HG02623 (cell line): ENCODE results near the gene TBC1D8.

ENCODE experiments used
- ATAC-seq: cut with Tn5 transposase; IDR thresholded peaks from one replicate; pipeline ENCODE4 v1.9.1; 2021; ENCODE audit warnings: moderate library complexity; ENCODE audit not compliant: unreplicated experiment

Gene TBC1D8

DNA sequence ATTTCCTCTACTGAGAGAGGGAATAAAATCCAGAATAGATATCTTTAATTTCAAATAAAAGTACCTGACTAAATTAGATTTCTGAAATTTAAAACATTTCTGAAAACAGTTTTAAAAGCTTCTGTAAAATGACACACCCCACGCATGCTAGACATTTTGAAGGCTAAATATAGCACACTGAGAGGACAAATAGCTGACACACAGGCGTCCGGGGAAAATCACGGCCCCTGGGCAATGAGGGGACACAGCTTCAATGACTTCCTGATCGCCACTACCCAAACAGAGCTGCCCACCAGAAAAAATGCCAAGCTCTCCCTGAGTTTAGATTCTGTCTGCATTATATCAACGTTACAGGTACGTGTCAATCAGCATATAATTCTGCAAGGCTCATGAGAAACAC is 10.9 kb downstream of the TBC1D8 start:
- ATAC-seq = no peak

- no peak for ATAC-seq
Measured at GRCh38 chr2:101139495-101139894, 11.7 kb downstream of the TBC1D8 start.

DNA sequence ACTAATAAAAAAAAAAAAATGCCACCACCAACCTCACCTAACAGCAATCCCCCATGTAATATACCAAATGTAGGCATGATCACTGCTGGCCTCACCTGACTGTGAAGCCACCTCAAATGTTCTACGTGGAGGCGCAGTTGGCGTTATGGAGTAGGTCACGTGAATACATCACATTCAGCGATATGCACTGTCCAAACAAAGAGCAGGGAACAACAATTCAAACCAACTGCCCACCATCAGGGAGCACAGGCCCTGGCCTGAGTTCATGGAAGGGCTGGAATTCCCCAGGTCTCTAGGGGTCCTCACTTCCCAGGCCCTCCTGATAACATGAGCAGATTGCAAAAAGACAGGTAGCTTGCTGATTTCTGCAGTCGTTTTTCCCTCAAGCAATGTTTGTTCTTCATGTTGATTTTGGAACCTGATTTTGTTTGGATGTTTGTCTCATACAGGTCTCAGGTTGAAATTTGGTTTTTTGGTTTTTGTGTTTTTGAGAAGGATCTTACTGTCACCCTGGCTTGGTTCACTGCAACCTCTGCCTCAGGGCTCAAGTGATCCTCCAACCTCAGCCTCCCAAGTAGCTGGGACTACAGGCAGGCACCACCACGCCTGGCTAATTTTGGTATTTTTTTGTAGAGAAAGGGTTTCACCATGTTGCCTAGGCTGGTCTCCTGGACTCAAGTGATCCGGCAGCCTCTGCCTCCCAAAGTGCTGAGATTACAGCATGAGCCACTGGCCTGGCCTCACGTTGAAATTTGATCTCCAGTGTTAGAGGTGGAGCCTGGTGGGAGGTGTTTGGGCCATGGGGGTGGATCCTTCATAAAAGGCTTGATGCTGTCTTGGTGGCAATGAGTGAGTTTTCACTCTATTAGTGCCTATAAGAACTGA is 15.5 kb downstream of the TBC1D8 start:
- no peak for ATAC-seq

DNA sequence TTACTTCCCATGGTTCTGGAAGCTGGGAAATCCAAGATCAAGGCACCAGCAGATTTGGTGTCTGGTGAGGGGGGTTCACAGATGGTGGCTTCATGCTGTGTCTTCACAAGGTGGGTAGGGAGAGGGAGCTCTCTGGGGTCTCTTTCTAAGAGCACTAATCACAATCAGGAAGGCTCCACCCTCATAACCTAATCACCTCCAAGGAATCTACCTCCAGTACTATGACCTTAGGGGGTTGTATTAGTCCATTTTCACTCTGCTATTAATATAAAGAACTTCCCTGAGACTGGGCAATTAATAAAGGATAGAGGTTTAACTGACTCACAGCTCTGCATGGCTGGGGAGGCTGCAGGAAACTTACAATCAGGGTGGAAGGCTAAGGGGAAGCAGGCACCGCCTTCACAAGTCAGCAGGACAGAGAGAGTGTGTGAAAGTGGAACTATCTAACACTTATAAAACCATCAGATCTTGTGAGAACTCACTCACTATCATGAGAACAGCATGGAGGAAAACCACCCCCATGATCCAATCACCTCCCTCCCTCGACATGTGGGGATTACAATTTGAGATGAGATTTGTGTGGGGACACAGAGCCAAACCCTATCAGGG is 17.6 kb downstream of the TBC1D8 start:
- ATAC-seq = no peak

GRCh38 chr2:101132202-101132601 is 19.0 kb downstream of the TBC1D8 start:
- ATAC-seq = no peak

DNA sequence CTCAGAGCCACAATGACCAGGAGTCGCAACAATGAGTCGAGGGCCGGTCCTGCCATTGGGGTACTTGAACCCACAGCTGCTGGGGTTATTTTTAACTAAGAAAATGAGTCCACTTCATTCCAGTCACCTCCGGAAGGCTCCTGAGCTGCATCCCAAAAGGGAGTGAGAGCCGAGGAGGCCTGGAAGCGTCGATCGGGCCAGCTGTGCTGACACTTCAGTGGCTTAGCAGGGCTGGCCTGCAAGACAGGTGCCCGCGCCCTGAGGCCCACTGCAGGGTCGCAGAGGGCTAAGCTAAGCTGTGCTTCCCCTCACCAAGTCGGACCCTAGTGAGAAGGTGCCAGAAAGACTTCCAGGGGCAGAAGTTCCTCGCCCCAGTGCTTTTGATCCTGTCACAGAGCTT is 21.1 kb downstream of the TBC1D8 start:
- no peak for ATAC-seq

- ATAC-seq = no peak
Measured at GRCh38 chr2:101127319-101128056, 23.7 kb downstream of the TBC1D8 start.

DNA sequence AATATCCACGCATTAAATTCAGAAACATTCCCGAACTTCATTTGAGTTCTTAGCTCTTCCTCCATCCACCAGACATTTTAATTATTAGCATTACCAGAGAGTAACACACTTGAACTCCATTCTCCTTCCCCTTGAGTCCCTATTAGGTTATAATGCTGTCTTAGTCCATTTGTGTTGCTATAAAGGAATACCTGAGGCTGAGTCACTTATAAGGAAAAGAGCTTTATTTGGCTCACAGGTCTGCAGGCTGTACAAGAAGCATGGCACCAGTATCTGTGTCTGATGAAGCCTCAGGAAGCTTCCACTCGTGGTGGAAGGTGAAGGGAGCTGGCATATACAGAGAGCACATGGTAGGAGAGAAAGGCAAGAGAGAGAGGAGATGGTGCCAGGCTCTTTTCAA is 25.4 kb downstream of the TBC1D8 start:
- ATAC-seq = no peak

DNA sequence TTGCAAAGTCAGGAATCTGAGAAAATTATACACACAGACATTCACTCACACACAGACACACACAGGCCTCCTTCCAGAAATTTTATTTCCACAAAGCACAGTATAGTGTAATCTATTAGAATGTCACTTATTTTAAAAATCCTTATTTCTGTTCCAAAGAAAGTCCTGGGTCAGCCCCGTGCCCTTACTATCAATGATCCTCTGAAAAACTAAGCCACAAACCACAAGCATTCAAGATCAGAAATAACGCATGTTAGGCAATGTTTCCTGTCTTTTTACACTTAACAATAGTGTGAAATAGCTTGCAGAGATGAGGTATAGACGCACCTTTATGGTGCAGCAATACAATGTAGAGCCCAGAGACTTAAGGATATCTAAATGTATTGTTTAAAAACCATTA is 25.8 kb downstream of the TBC1D8 start:
- ATAC-seq = no peak

DNA sequence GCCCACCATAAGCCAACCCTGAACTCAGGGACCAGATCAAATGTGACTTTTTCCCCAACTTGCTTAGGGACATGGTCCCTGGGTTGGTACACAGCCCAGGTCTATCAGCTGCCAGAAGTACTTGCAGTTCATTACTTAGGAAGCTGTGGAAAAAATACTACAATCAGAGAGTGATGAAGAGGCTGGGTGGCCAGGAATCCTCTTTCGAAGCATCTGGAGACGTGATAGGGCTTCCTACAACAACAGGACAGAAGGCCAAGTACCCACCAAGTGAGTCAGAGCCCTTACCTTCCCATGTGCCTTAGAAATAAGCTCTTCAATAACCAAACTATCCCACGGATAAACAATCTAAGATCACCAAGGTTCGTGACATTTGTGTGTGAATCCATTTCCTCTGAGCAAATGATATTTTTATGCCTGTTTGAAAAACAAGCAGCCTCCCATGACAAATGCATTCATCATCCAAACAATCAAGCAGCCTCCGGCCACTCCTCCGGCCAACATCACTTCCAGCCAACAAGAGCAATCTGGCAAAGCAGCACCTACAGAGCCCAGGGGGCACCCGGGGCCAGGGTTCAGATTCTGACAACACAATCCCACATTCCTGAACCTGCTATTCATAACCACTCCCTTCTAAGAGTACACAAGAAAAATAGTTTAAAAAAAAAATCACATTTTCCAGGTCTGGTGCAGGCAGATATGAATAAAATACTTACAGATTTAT is 26.4 kb downstream of the TBC1D8 start:
- ATAC-seq = no peak

GRCh38 chr2:101123795-101124471 is 27.2 kb downstream of the TBC1D8 start:
- ATAC-seq = no peak

DNA sequence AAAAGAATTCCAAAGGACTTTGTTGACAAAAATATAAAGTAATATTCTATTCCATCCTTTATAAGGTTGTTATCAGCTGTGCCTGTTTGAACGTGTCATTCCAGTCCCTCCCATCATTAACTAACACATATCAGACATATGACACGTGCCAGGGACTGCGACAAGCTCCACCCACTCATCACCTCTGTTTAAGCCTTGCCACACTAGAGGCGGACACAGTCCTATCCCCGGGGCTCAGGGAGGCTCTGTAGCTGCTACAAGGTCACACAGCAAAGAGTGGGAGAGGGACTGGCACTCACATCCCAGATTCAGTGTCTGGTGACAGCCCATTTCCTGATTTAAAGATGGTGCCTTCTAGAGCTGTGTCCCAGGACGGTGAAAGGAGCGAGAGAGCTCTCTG is 30.0 kb downstream of the TBC1D8 start:
- no peak for ATAC-seq

DNA sequence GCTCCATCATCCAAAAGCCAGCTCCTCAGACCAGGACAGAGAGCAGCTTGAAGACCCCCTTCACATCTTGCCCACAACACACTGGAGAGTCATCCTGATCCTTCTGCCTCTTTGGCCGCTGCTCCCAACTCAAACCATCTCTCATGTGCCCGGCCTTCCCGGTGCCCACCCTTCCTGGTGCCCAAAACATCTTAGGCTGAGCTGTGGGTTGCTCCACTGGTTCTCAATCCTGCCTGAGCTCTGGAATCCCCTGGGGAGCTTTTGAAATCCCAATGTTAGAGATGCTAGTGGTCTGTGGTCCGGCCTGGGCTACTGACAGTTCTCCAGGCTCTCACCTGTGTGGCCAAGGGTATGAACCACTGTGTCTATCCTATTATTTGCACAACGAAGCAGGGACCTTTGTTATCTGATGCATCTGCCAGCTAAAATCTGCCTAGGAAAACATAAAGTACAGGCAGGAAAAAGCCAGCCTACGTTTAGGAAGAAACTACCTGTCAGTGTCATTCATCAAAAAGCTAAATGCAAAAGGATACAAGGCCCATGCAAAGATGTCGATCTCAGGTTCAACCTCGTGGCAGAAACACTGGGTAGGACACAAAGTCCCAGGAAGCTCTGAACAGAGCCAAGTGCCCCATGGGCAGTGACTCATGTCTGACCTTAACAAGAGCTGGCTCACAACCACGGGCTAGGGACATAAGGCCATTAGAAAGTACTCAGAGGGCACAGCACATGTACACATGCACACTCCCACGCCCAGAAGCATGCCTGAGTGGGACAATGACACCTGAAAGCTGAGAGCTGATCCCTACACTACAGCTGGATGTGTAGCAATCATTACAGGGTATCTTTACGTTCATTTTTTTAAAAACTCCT is 30.8 kb downstream of the TBC1D8 start:
- no peak for ATAC-seq

GRCh38 chr2:101119431-101119830 is 31.8 kb downstream of the TBC1D8 start:
- no peak for ATAC-seq

DNA sequence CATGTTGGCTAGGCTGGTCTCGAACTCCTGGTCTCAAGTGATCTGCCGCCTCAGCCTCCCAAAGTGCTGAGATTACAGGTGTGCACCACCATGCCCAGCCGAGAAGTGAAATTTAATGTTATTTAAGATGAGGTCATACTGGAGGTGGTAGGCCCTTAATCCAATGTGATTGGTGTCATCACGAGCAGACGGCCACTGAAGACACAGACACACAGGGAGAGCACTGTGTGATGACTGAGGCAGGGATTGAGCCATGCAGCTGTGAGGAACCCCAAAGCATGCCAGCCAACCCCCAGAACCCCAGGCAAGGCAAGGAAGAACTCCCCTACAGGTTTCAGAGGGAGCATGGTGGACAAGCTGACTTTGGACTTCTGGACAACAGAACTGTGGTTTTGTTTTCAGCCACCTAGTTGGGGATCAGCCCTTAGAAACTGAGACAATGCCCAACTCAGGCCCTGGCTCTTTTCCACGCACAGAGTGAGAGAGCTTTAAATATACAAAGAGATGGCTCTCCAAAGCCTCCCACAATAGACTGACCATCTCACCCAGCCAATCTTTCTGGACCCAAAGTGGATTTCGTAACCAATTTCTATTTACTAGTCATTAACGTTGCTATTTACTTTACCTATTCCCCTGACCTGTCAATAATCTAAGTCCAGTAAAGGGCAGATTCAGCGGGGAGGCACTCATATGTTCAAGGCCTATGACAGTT is 34.2 kb downstream of the TBC1D8 start:
- ATAC-seq = no peak

DNA sequence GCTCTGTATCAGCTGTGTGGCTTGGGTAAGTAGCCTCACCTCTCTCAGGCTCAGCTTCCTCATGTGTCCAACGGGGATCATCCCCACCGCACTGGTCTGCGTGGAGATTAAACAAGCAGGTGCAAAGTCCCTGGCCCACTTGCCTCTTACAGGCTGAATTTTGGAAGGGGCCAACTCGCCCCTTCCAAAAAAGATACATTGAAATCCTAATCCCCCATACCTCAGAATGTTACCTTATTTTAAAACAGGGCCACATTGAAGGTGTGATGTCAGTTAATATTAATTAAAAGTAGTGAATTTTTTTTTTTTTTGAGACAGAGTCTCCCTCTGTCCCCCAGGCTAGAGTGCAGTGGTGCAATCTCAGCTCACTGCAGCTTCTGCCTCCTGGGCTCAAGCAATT is 34.8 kb downstream of the TBC1D8 start:
- no peak for ATAC-seq

DNA sequence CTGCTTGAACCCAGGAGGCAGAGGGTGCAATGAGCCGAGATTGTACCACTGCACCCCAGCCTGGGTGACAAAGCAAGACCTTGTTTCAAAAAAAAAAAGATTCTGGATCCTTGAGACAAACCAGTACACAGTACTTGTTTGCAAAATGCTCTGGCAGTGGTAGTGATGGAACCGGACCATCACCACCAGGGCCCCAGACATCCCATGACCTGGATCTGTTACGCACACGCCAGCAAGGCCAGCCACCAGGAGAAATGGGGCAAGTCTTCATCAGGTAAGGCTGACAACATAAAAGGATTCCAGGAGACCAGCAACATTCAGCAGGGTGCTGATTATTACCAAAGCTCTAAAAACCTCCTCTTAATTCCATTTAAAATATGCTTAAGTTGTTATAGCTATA is 35.5 kb downstream of the TBC1D8 start:
- no peak for ATAC-seq

DNA sequence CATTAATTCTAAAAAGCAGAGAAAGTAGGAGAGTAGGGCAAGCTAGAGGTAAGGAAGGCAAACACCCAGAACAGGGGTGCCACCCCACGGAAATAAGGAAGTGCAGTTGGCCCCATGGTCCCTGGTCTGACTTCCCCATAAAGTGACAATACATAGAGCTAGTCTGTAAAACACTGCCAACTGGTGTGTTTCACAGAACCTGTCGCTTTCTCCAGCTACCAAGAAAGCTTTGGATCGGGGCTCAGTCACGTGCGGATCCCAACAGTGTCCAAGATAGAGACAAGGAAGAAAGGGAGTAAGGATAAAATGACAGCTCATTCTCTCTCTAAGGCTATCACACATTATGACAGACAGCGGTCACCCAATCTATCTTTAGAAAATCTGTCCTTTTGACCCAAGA is 36.4 kb downstream of the TBC1D8 start:
- ATAC-seq = no peak

DNA sequence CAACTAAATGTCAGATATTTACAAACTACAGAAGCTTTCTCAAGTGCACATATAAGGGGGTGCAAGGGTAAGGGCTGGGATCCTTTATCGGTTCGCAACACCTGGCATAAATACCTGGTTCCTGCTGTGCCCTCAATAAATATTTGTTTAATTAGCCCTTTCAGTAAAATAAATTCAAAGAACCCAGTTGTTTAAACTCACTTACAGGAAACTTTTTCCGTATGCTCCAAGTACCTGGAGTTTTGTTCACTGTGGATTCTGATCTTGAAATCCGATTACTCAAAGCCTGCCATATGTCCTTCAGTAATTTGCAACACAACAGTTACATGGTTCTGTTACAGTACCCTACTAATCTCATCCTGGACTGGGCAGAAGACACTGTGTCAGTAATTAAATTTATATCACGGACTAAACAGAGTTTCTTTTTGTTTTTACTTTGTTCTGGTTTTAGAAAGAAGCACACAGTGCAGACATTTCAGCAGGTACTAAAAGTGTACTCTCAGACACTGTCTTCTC is 36.9 kb downstream of the TBC1D8 start:
- ATAC-seq = no peak
